GM12878 (cell line): ENCODE measurements around the gene FMNL2. TPM values are rescaled to one million over a fixed set of nuclear protein-coding genes. Genes with fewer than 3 reads are reported as not detected.

Experiments used
- ATAC-seq: fragments of 200-7000 bp; cut with Tn5 transposase; 3 replicates; pipeline ENCODE4 v1.9.1; 2020; ENCODE audit warnings: mild to moderate bottlenecking, moderate library complexity
- BruUV-seq: library from RNA; stranded (reverse); fragments of 400-500 nt; replicated peaks from 2 replicates; lab custom pipeline; 2021; lab: Mats Ljungman, UMichigan
- CTCF ChIA-PET: fragments of 300-600 bp; sonication (Branson Sonifier 250); formaldehyde crosslinking; extraction: SDS; loops from one replicate; lab custom pipeline; 2021; ENCODE audit warnings: inconsistent platforms; lab: Yijun Ruan, JAX
- POLR2A ChIA-PET: fragments of 350-600 bp; formaldehyde crosslinking; extraction: SDS; loops from one replicate; lab custom pipeline; 2021; ENCODE audit warnings: inconsistent platforms; lab: Charles Lee
- RAD21 ChIA-PET: fragments of 300-600 bp; sonication (Branson Sonifier 250); formaldehyde crosslinking; loops from one replicate; lab custom pipeline; 2023; ENCODE audit warnings: antibody characterized with exemption; ENCODE audit not compliant: unreplicated experiment; lab: Charles Lee
- SMC1A ChIA-PET: fragments of 300-600 bp; sonication (Branson Sonifier 250); formaldehyde crosslinking; loops from one replicate; lab custom pipeline; 2023; ENCODE audit not compliant: unreplicated experiment, uncharacterized antibody; lab: Charles Lee
- DNase-seq: peaks from one replicate; pipeline ENCODE4 v3.0.0-alpha.2; 2011; ENCODE audit warnings: low read depth, low spot score
- FAIRE-seq: peaks from 3 replicates; lab custom pipeline; 2011; peaks lifted over from hg19 to GRCh38; lab: Jason Lieb, UNC
- H2AFZ ChIP-seq: 2 replicates; pipeline ENCODE4 v1.6.0; 2011; ENCODE audit warnings: low read depth, low read length, control low read depth; ENCODE audit not compliant: control insufficient read depth
- H3K27ac ChIP-seq: 2 replicates; pipeline ENCODE4 v1.5.1; 2011; ENCODE audit warnings: control low read depth; ENCODE audit not compliant: control insufficient read depth, insufficient read depth
- H3K27me3 ChIP-seq, 2 experiments: replicated peaks in 1 of 2; 2 replicates each; pipeline versions ENCODE4 v1.6.0 to v1.6.1; 2011; ENCODE audit warnings: low read length in 1 of 2; ENCODE audit not compliant: control insufficient read depth in 2 of 2, insufficient read depth in 2 of 2
- H3K36me3 ChIP-seq, 2 experiments: 2 replicates each; pipeline ENCODE4 v1.5.1; 2011; ENCODE audit warnings: low read length in 1 of 2; ENCODE audit not compliant: control insufficient read depth in 2 of 2, insufficient read depth in 2 of 2
- H3K4me1 ChIP-seq: 2 replicates; pipeline ENCODE4 v1.6.1; 2011; ENCODE audit warnings: mild to moderate bottlenecking, low read length, moderate library complexity, mixed read lengths; ENCODE audit not compliant: control insufficient read depth, insufficient read depth
- H3K4me2 ChIP-seq: 2 replicates; pipeline ENCODE4 v1.6.0; 2011; ENCODE audit warnings: control low read depth; ENCODE audit not compliant: control insufficient read depth, insufficient read depth
- H3K4me3 ChIP-seq: fragments of 200-600 bp; sonication (generic); 2 replicates; pipeline ENCODE4 v1.5.1; 2016
- H3K79me2 ChIP-seq: 2 replicates; pipeline ENCODE4 v1.6.0; 2011; ENCODE audit warnings: low read length; ENCODE audit not compliant: control insufficient read depth, insufficient read depth
- H3K9ac ChIP-seq: 2 replicates; pipeline ENCODE4 v1.8.0; 2011; ENCODE audit warnings: low read length, control low read depth, mixed read lengths; ENCODE audit not compliant: control insufficient read depth, insufficient read depth
- H3K9me3 ChIP-seq: replicated peaks from 3 replicates; pipeline ENCODE4 v1.5.1; 2011; ENCODE audit warnings: mild to moderate bottlenecking, low read length; ENCODE audit not compliant: control insufficient read depth, insufficient read depth
- H4K20me1 ChIP-seq: 2 replicates; pipeline ENCODE4 v1.6.0; 2011; ENCODE audit not compliant: control insufficient read depth, insufficient read depth
- ASH2L ChIP-seq: fragments of 300-600, 200-600 bp; sonication (generic); IDR thresholded peaks from 2 replicates; pipeline ENCODE4 v1.6.1; 2017; ENCODE audit warnings: low read depth, mild to moderate bottlenecking, borderline replicate concordance
- BCL11A ChIP-seq: IDR thresholded peaks from 2 replicates; pipeline ENCODE4 v1.6.1; 2011; ENCODE audit warnings: low read depth, low read length
- BMI1 ChIP-seq: fragments of 450-650 bp; IDR thresholded peaks from 2 replicates; pipeline ENCODE4 v1.6.1; 2016; ENCODE audit warnings: mild to moderate bottlenecking, moderate library complexity, borderline replicate concordance
- HCFC1 ChIP-seq: fragments of 150-350 bp; IDR thresholded peaks from 2 replicates; pipeline ENCODE4 v1.6.1; 2014; ENCODE audit warnings: low read length
- KLF5 ChIP-seq: fragments of 450-650 bp; IDR thresholded peaks from 2 replicates; pipeline ENCODE4 v1.6.1; 2014; ENCODE audit warnings: mild to moderate bottlenecking; ENCODE audit not compliant: partially characterized antibody
- NFXL1 ChIP-seq: fragments of 450-650 bp; IDR thresholded peaks from 2 replicates; pipeline ENCODE4 v1.6.1; 2017; ENCODE audit warnings: antibody characterized with exemption, mild to moderate bottlenecking, borderline replicate concordance
- NR2C2 ChIP-seq: IDR thresholded peaks from 2 replicates; pipeline ENCODE4 v1.6.1; 2011; ENCODE audit warnings: borderline replicate concordance, low read depth; ENCODE audit not compliant: control insufficient read depth, insufficient read length
- PAX5 ChIP-seq: IDR thresholded peaks from 2 replicates; pipeline ENCODE4 v1.6.1; 2011; ENCODE audit warnings: low read depth, low read length, borderline replicate concordance
- PAX8 ChIP-seq: fragments of 450-650 bp; IDR thresholded peaks from 2 replicates; pipeline ENCODE4 v1.6.1; 2017; ENCODE audit warnings: mild to moderate bottlenecking, moderate library complexity
- RAD51 ChIP-seq: fragments of 450-650 bp; IDR thresholded peaks from 2 replicates; pipeline ENCODE4 v1.6.1; 2016; ENCODE audit warnings: moderate library complexity, mild to moderate bottlenecking, inconsistent platforms
- RUNX3 ChIP-seq: IDR thresholded peaks from 2 replicates; pipeline ENCODE4 v1.6.1; 2012; ENCODE audit warnings: low read length, inconsistent platforms
- SIX5 ChIP-seq: IDR thresholded peaks from 2 replicates; pipeline ENCODE4 v1.6.1; 2011; ENCODE audit warnings: mild to moderate bottlenecking, low read depth, low read length, moderate library complexity; ENCODE audit not compliant: severe bottlenecking
- YBX1 ChIP-seq: fragments of 450-650 bp; IDR thresholded peaks from 2 replicates; pipeline ENCODE4 v1.6.1; 2016; ENCODE audit warnings: antibody characterized with exemption
- WGBS: methylation state at CpG from one replicate; pipeline ENCODE4 v1.1.6; 2016; ENCODE audit warnings: low lambda C conversion rate; ENCODE audit not compliant: insufficient replicate concordance, insufficient coverage; ENCODE audit errors: missing lambda C conversion rate; 5-methylcytosine and 5-hydroxymethylcytosine counted together
- in situ Hi-C: fragments of 300-500 bp; cut with MboI; formaldehyde crosslinking; loops from 9 replicates; pipeline ENCODE4 v1.14.3; 2018; ENCODE audit warnings: mixed read lengths
- intact Hi-C: fragments of 100-400 bp; cut with micrococcal nuclease; formaldehyde crosslinking; loops from one replicate; pipeline ENCODE4 v1.14.2; 2022; ENCODE audit not compliant: unreplicated experiment
- polyA plus RNA-seq, 11 experiments: library from polyadenylated mRNA; depleted of rRNA in 4 of 11; unstranded in 6 of 11; stranded (reverse) in 5 of 11; fragments of >200 nt; fragmentation: Nextera tagmentation in 4 of 11; fragmentation: Illumina TruSeq in 1 of 11; extraction: Ambion mirVana in 4 of 11; extraction: Trizol in 1 of 11; gene quantifications; 1 replicate in 1 of 11; 2 replicates in 10 of 11; pipeline versions ENCODE4 v1.2.1 to v1.2.3, GENCODE V29; 2011 to 2016; ENCODE audit warnings: inconsistent platforms in 2 of 11, missing spikeins in 2 of 11, low read depth in 1 of 11
- total RNA-seq, 4 experiments: library from RNA; depleted of rRNA in 3 of 4; stranded (reverse); fragments of >200 nt in 3 of 4; fragmentation: Illumina TruSeq in 1 of 4; extraction: Trizol in 1 of 4; gene quantifications; 2 replicates each; pipeline versions ENCODE4 v1.2.1 to v1.2.3, GENCODE V29; 2013 to 2021
- TF ChIP-seq, protein P1 (sequence below): IDR thresholded peaks from 2 replicates; pipeline ENCODE4 v1.6.1; 2012; ENCODE audit warnings: low read depth, low read length, improper control_type of control experiment
- TF ChIP-seq, protein P2 (sequence below): fragments of 450-650 bp; IDR thresholded peaks from 2 replicates; pipeline ENCODE4 v1.6.1; 2014; ENCODE audit warnings: mild to moderate bottlenecking
- TF ChIP-seq, protein P3 (sequence below): fragments of 450-650 bp; IDR thresholded peaks from 2 replicates; pipeline ENCODE4 v1.6.1; 2017; ENCODE audit warnings: mild to moderate bottlenecking
- TF ChIP-seq, protein P4 (sequence below): IDR thresholded peaks from 2 replicates; pipeline ENCODE4 v1.6.1; 2011; ENCODE audit warnings: borderline replicate concordance, low read depth, mild to moderate bottlenecking, moderate library complexity, low read length; ENCODE audit not compliant: insufficient read depth, poor library complexity, severe bottlenecking

The FMNL2 gene
- total and polyA plus RNA-seq, 10 of the 15 experiments (the other 5 are each of a cell fraction or from before 2014, with no cell fraction given), result 0.13 to 9.9 (median 0.35) TPM

DNA sequence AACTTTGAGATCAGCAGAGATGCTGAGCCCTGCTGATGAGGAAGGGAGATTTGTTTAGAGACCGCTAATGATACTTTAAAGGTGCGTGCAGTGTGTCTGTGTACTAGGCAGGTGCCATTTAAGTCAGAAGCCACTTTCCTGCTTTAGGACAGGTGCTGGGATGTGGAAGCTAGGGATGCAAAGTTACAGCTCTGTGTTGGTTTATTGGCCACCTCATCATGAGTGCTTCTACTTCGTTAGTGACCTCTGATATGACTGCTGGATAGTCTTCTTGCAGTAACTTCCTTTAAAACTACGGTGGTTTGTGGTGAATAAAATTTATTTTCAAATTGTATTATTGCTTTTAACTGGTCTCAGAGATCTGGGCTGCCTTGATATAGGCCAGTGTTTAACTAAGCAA lies 44.1 kb downstream of the FMNL2 start (continued):
- TF ChIP-seq BCL11A, result no peak
- TF ChIP-seq, protein P1, sequence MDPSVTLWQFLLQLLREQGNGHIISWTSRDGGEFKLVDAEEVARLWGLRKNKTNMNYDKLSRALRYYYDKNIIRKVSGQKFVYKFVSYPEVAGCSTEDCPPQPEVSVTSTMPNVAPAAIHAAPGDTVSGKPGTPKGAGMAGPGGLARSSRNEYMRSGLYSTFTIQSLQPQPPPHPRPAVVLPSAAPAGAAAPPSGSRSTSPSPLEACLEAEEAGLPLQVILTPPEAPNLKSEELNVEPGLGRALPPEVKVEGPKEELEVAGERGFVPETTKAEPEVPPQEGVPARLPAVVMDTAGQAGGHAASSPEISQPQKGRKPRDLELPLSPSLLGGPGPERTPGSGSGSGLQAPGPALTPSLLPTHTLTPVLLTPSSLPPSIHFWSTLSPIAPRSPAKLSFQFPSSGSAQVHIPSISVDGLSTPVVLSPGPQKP, result no peak
- TF ChIP-seq, protein P2, sequence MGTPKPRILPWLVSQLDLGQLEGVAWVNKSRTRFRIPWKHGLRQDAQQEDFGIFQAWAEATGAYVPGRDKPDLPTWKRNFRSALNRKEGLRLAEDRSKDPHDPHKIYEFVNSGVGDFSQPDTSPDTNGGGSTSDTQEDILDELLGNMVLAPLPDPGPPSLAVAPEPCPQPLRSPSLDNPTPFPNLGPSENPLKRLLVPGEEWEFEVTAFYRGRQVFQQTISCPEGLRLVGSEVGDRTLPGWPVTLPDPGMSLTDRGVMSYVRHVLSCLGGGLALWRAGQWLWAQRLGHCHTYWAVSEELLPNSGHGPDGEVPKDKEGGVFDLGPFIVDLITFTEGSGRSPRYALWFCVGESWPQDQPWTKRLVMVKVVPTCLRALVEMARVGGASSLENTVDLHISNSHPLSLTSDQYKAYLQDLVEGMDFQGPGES, result no peak

DNA sequence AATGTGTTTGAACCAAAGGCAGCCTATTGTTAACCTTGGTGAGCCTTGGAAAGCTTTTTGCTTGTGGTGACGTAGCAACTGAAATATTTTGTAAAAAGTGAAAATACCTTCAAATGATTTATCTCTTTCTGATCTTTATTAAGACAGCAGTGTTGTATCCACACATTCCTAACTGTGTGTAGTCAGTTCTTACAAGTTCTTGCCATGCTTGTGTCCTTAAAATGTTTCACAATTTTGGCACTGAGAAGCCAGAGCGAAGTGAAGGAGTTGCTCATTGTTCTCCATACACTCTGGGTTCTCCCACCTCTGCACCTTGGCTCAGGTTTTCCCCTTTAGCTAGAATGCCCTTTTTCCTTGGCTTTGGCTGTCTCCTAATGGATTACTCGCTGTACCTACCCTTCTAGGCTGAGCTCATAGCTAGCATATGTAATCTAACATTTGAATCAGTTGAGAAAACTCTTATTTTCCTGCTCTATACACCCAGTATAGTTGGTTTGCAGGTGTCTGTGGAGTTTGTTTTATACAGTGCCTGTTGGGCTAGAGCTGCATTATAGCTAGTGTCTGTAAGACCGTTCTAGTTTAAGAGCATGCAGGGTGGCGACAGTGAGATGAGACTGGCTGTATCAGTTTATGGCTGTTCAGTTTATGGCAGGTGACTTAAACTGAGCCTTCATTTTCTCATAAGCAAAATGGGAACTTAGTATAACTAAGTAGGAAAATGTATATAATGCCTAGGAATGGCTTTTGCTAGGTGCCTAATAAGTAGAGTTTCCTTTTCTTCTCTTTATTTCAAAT lies 45.5 kb downstream of the FMNL2 start:
- ChIA-PET RAD21 (interaction anchor here (1.1 to 1.3 kb wide), 3 partner anchors 13 to 255 kb away, joined by 3 to 4 read pairs (median 3); no protein-coding TSS in a partner anchor), CTCF (interaction anchor here (0.7 kb wide), 1 partner anchor 204 kb away, joined by 3 read pairs; no protein-coding TSS in a partner anchor), POLR2A (no interaction called here), SMC1A (interaction anchor here (1.2 to 1.6 kb wide), 3 partner anchors 13 to 44 kb away, joined by 3 to 4 read pairs (median 4); no protein-coding TSS in a partner anchor)
- DNase-seq (no peak), FAIRE-seq (no peak), ATAC-seq (no peak)
- in situ Hi-C loops (no loop called here), intact Hi-C loops (no loop called here)
- BruUV-seq, result no TSS peak
- H3K79me2 ChIP-seq, result no peaks in the 10 kb centered on the region
- no peak overlapping the region for H3K9ac ChIP-seq
- H3K27ac ChIP-seq, result no peak overlapping the region
- no peaks in the 10 kb centered on the region for H3K27me3 ChIP-seq
- no peaks in the 10 kb centered on the region for H4K20me1 ChIP-seq
- H3K9me3 ChIP-seq, result no peaks in the 10 kb centered on the region
- no peaks in the 10 kb centered on the region for H3K36me3 ChIP-seq
- H3K4me2 ChIP-seq, result no peak overlapping the region
- H3K4me1 ChIP-seq, result no peaks in the 10 kb centered on the region
- no peak overlapping the region for H3K4me3 ChIP-seq
- no peak overlapping the region for H2AFZ ChIP-seq
- 23% methylated on average over 5 of the region's 5 CpGs for WGBS
- no peak for TF ChIP-seq ASH2L
- no peak for TF ChIP-seq HCFC1
- TF ChIP-seq, protein P3, sequence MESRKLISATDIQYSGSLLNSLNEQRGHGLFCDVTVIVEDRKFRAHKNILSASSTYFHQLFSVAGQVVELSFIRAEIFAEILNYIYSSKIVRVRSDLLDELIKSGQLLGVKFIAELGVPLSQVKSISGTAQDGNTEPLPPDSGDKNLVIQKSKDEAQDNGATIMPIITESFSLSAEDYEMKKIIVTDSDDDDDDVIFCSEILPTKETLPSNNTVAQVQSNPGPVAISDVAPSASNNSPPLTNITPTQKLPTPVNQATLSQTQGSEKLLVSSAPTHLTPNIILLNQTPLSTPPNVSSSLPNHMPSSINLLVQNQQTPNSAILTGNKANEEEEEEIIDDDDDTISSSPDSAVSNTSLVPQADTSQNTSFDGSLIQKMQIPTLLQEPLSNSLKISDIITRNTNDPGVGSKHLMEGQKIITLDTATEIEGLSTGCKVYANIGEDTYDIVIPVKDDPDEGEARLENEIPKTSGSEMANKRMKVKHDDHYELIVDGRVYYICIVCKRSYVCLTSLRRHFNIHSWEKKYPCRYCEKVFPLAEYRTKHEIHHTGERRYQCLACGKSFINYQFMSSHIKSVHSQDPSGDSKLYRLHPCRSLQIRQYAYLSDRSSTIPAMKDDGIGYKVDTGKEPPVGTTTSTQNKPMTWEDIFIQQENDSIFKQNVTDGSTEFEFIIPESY, result no peak
- TF ChIP-seq RUNX3, result no peak
- TF ChIP-seq NR2C2, result no peak
- no peak for TF ChIP-seq KLF5
- no peak for TF ChIP-seq NFXL1
- TF ChIP-seq BMI1, result no peak
- no peak for TF ChIP-seq RAD51
- TF ChIP-seq SIX5, result no peak
- TF ChIP-seq, protein P4, sequence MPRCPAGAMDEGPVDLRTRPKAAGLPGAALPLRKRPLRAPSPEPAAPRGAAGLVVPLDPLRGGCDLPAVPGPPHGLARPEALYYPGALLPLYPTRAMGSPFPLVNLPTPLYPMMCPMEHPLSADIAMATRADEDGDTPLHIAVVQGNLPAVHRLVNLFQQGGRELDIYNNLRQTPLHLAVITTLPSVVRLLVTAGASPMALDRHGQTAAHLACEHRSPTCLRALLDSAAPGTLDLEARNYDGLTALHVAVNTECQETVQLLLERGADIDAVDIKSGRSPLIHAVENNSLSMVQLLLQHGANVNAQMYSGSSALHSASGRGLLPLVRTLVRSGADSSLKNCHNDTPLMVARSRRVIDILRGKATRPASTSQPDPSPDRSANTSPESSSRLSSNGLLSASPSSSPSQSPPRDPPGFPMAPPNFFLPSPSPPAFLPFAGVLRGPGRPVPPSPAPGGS, result no peak
- TF ChIP-seq YBX1, result no peak
- TF ChIP-seq PAX8, result no peak
- TF ChIP-seq PAX5, result no peak
